Measurements from ENCODE around the gene LMAN2L.

Gene LMAN2L

DNA sequence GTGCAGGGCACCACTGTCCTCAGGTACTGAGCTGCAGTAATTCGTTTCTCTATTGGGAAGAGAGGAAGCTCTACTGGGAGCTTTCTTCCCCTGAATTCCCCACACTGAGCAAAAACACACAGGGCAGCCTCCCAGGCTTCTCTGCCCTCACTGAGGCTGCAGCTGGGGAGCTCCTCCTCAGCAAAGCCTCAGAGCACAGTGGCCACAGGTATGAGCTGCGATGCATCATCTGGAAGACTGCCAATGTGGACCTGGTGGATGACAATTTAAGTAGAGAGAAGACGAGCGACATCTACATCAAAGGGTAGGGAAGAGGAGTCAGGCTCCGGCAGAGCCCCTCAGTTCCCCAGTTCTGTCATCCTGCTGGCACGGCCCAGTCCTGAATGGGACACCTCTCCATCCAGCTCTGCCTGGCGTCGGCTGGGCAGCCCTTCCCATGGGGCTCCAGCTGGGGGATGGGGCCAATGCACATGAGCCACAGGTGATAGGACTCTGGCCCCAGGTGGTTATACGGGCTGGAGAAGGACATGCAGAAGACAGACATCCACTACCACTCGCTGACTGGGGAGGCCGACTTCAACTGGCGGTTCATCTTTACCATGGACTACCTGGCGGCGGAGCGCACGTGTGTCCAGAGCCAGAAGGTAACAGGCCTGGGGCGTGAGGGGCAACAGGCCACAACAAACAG, 37.6 kb downstream of the LMAN2L start:
- no peak for DNase-seq

DNA sequence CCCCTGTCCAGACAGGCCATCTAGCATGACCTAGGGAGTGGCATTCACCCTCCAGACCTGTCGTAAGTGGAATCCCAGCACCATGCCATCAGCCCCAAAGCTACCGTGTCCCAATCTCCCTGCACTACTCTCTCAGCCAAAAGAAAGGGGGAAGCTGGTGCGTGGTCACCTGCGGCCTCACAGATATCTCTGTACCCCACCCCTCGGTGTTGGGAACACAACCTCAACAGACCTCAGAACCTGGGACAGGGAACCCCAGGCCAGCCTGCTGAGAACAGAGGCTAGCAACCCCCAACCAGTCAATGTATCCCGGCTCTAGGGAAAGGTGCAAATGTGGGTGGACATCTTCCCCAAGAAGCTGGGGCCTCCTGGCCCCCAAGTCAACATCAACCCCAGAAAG, 38.2 kb downstream of the LMAN2L start:
- DNase-seq = no peak

DNA sequence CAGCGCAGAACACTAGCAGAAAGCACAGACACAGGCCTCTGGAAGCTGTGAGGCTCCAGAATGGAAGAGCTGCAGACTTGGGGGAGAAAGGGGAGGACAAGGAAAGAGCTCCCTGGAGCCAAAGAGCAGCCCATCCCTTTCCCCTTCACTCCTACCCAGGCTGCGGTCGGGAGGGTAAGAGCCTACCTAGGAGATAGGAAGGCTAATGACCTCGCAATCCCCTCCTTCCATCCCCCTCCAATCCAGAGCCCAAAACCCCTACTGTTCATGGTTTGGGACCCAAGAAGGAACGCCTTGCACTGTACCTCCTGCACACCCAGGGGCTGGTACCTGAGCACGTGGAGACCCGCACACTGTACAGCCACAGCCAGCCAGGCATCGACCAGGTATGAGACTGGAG, 39.8 kb downstream of the LMAN2L start:
- DNase-seq = no peak

DNA sequence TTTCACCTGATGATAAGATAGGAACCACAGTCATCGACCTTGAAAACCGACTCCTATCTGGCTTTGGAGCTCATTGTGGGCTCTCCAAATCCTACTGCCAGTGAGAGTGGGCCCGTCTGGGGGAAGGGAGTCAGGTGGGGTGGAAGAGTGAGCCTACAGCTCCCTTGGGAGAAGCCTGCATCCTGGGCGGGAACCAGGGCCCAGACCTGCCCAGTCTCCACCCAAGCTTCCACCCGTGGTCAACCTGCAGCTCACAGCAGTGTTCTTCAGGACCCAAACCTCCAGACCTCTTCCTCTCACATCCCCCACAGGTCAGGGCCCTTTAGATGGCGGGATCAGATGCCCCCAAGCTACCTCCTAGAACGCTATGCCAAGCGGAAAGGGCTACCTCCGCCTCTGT, 40.2 kb downstream of the LMAN2L start:
- DNase-seq = no peak

DNA sequence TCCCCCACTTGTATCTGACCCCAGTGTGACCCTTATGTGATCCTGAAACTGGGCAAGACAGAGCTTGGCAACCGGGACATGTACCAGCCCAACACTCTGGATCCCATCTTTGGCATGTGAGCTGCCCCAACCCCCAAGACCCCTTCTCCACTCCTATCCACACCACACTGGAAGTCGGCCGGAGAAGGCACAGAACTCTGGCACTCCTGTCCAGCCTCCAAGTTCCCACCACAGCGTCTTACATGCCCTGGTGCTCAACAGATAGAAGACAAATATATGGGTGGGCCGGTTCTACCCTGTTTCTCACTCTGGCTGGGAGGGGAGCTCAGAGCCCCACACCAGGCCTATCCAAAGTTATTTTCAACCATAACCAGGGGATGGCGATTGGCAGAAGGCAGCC, 40.8 kb downstream of the LMAN2L start:
- DNase-seq = no peak

DNA sequence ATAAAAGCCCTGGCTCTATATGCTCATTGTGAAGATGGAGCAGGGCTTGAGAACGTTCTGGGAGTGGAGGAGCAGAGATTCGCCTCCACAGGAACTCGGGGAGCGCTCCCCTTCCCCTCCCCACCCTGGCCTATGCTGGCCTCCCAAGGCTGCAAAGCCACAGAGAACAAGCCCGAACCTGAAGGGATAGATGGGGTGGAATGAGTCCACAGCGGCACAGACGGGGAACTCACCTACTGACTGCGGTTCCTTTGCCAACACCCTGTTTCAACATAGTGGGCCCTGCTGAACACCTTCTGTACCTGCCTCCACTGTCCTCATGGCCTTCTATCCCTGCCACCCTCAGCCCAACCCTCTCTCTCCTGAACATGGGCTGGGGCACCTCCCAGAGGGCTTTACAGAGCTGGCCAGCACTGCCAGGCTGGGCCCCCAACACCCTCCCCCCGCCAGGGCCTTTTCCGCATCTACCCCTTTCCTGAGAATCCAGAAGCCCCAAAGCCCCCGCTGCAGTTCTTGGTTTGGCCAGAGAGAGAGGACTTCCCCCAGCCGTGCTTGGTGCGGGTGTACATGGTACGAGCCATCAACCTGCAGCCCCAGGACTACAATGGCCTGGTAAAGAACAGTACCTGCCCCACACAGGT, 41.5 kb downstream of the LMAN2L start:
- no peak for DNase-seq

DNA sequence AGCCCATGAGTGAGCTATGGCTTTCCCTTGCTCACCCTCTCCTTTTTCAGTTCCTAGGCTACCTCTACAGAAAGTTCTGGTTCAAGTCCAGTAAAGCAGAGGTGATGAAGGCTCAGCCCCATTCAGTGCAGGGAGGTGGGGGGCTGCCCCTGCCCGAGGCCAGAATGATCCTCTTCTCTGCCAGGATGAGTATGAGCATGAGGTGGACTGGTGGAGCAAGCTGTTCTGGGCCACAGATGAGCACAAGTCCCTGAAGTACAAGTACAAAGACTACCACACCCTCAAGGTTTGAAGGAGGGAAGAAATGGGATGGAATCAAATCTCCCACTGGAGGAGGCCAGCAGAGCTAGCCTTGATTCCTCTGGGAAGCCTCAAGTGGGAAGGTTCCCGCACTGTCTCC, 42.4 kb downstream of the LMAN2L start:
- no peak for DNase-seq

DNA sequence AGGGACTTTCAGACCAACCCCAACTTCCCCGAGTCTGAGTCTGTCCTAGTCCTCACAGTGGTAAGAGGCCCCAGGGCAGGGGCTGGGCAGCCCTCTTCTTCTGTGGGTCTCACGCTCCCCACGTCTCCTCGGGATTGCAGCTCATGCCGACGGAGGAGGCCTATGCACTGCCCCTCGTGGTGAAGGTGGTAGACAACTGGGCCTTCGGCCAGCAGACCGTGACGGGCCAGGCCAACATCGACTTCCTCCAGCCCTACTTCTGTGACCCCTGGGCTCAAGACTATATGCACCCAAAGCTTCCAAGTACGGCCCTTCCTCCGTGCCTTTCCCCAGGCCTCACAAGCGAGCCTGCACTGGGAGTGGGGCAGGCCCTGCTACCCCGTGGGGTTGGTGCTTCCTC, 44.3 kb downstream of the LMAN2L start:
- no peak for DNase-seq

DNA sequence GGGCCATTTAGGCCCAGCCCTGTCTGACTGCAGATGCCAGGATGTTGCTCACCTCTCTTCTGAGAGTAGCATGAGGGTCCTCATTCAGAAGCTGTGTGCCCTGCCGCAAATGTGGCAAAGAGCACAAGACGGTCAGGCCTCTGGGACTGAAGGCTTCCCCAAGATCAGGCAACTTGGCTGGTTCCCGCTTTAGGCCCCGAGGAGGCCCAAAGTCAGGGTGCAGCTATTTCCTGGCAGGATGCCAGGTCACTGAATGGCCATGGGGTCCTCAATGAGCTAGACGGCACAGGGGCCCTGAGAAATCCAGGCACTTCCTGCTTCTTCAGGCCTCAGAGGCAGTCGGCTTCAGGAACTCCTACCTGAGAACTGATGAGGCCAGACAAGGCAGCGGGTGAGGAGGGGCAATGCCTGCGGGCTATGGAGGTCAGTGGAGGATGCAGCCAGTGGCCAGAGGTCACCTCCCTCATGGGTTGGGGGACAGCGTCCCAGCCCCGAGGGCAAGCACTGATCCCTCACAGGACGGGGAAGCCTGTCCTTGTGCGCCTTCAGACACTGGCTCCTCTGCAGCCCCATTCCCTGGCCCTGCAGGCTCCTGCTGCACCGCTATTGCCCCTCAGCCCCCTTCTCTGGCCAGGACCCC, 44.9 kb downstream of the LMAN2L start:
- DNase-seq = no peak

DNA sequence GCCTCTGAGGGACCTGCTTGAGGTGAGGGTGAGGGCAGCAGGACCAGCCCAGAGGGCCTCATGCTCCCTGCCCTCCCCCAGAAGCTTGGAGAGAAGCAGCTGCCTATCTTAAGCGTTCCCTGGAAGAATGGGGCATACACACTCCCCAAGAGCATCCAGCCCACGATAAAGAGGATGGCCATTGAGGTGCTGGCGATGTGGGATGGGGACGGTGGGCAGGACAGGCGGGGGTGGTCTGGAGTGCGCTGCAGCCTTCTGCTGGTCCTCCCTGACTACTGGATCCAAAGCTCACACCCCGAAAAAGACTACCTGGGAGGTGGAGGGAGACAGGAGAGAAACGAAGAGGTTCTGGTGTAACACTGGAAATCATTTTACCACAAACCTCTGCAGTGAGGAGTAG, 45.6 kb downstream of the LMAN2L start:
- no peak for DNase-seq

DNA sequence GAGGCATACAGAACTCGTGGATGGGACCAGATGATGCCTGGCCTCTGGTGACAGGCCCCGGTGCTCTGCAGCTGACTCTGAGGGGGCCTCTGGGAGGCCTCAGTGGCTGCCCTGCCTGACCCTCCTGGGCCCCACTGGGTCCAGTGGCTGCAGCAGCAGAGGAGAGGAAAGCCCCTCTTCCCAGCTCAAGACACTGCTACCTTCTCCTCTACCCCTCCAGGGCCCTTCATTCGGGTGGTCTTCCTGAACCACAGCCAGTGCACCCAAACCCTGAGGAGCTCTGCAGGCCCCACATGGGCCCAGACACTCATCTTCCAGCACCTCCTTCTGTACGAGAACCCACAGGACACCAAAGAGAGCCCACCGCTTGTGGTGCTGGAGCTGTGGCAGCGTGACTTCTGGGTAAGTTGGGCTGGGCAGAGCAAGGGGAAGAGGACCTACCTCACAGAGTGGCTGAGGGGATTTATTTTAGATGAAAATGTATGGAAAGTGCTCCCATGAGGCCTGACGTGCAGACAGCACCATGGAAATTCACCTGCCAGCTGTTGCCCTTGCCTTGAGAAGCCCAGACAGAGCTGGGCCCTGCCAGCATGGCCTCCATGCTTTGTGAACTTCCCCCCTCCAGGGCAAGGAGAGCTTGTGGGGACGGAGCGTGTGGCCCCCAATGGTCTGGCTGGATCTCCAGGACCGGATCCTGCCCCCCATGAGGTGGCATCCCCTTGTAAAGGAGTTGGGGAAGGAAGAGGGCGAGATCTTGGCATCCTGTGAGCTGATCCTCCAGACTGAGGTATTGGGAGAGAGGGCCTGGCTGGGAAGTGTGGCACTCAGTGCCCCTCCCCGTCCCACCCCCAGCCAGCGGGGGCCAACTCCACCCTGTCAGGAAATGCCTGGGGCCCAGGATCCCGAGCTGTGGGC, 46.3 kb downstream of the LMAN2L start:
- no peak for DNase-seq

DNA sequence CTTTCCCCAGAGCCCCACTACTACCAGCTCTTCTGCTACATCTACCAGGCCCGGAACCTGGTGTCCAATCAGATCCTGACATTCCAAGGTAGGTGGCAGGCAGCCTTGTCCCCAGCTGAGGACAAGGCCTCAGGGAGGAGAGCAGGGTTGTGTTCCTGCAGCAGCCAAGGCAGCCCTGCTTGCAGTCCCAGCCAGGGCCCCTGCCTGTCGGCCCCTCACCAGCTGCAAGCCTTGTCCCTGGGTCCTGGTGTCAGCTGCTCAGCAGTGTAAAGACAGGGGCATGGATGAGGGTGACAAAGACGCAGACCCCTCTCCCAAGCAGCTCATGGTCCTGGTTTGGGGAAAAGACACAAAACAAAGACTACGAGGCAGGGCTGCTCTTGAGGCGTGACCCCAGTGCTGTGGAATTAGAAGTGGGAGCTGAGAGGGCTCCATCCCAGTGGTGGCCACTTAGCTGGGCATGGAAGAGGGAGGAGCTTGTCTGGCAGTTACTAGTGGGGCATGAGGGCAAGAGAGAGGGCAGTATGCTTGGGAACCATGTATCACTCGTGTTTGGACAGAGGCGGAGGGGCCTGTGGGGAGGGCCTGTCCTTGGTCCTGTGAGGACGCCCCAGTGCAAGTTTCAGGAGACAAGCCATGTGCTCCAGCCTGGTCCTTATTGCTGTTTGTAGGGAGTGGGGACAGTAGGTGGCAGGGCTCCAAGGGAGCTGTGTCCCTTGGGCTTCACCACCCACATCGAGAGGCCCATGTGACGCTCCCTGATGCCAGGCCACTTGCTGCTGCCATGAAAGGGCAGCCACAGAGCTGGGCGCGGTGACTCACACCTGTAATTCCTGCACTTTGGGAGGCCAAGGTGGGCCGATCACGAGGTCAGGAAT, 47.5 kb downstream of the LMAN2L start:
- DNase-seq = no peak

DNA sequence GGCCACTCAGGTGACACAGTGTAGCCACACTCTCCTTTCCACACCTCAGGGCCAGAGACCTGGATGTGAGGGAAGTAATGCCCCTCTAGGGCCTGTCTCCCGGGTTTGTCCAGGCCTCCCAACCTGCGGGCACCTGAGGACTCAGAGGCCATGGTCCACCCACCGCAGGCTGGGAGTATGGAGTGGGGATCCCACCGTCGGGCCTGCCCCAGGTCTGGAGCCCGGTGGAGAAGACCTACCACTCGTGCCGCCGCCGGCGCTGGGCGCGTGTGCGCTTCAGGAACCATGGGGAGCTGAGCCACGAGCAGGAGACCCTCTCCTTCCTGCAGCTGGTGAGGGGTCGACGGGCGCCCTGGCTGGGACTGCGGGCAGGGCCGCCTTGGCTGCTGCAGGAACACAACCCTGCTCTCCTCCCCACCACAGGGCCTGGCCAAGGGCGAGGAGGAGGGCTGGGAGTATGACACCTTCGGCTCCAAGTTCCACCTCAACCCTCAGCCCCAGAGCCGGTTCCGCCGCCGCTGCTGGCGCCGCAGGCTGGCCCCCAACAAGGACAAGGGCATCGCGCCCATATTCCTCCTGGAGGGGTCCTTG, 48.7 kb downstream of the LMAN2L start:
- DNase-seq = no peak

DNA sequence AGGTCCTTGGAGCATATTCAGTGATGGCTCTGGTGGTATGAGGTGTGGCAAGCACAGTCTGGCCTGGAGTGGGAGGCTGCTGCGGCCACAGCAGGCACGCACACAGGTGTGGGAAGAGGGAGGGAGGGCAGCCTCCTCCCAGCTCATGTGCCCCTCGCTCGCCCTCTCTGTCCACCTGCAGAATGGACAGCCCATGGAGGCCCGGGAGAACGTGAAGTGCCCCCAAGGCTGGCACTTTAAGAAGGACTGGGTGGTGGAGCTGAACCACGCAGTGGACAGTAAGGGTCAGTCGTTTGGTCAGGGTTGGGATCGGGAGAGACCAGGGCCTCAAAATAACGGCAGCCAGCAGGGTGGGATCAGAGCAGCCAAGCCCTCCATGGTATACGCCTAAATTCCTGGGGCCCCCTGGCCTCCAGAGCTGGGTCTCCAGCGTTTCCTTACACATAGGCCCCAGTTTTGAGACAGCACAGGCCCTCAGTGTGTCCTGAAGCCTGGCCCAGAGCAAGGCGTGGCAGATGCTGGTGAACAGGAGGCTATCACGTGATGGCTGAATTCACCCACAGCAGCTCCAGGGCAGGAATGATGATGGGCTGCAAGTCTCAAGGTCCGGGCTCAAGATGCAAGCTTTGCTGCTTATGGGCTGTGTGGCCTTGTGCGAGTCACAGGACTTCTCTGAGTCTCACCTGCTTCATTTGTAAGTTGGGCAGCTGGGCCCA, 49.4 kb downstream of the LMAN2L start:
- no peak for DNase-seq

DNA sequence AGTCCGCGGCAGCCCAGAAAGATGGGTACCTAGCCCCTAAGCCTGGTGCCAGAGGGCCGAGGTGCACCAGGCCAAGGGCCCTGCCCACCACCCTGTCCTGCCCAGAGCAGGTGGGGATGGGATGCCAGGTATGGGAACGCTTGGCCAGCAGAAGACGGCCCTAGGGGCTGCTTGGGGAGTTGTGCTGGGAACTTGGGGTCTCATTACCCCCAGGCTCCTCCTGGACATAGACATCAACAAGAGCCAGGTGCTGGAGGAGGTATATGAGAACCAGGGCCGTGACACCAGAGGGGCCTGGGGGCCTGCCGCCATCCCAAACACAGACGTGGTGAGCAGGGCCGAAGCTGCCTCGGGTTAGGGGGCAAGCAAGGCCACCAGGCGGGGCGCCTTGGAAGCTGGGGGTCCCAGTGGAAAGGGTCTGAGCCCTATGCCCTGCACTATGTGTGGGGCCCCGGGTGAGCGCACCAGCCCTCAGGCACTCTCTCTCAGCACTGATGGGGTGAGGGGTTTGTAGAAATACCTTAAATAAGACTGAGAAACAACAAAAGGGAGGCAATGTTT, 50.4 kb downstream of the LMAN2L start:
- no peak for DNase-seq

DNA sequence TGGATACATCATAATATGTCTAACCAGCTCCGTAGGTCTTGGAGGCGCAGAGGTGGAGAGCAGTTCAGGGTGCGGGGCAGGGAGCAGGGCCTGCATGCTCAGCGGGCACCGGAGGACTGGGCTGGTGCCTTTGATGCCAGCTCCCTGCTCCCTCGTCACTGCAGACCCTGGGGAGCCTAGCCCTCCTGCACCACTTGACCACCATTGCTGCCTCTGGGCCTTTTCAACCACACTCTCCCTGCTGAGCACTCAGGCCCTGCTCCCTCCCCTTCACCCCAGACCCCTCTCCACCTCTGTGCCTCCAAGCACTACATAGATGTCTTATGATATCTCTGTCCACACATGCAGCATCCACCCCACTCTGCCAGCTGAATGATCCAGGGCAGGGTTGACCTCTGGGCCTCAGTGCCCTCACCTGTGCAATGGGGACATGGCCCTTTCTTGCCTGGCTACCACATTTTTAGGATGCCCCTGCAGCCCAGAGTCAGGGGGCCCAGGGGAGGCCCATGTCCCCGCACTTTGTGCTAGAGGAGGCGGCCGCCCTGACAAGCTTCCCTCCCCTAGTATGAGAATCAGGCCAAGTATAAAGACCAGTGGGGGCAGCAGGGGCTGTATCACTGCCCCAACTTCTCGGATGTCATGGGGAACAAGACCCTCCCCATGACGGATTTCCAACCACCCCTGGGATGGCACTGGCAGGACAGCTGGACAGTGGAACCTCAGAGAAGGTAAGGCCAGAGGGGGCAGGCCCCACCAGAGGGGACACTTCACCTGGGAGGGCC, 51.0 kb downstream of the LMAN2L start:
- DNase-seq = no peak

DNA sequence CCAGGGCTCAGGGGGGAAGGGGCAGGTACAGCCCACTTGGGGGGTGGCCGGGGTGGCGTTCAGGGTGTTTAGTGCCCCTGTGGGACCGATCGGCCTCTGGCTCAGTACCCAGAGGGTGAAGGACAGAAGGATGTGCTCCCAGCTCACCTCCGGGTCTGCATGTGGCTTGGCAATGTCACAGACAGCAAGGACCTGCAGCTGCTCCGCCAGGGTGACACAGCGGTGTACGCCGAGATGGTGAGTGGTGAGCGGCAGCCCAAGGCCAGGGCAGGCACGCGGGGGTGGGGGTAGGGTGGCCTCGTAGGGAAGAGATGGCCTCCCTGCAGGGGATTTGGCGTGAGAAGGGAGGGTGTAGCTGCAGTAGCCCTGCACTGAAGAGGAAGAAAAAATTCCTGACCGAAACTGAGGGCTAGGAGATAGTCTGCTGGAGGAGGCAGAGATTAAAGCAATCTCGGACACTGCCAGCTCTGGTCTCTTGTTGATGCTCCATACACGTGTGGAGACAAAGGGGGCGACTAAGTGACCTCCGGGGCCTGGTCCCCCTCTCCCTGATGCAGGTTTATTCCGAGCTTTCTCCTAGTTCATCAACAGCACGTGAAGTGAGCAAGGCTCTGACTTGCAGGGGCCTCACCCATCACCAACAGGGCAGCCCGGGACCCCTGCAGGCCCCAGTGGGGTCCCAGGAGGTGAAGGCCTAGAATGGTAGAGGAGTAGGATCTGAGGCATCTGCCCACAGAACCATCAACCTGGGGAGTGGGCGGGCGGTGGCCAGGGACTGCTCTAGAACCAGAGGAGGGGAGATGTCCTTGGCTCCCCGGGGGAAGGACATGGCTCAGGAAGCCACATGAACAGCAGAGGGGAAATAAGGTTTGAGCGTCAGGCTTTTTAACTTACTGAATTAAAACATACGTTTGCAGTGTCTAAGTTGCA, 51.9 kb downstream of the LMAN2L start:
- no peak for DNase-seq

DNA sequence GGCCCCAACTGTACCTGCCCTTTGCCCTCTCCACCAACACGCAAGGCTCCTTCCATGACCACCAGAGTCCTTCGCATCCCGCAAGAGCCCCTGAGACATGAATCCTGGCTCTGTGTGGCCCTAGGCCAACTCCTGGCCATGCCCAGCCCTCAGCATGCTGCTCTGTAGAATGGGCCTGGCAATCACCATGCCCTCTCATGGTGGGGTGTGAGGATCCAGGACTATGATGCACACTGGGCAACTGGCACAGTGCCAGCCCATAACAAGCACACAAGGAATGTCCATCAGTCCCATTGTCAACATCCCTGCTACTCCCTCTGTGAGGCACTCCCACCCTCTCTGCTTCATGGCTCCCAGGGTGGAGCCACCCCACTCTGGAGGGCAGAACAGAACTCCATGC, 52.6 kb downstream of the LMAN2L start:
- DNase-seq = no peak
